Measurements from ENCODE around the gene ARG1.

- TF ChIP-seq EZH2phosphoT487 (IDR thresholded peaks at IDR 0.05) (no peak), EZH2 (IDR thresholded peaks at IDR 0.05) (no peak)
- TF ChIP-seq, protein P1, sequence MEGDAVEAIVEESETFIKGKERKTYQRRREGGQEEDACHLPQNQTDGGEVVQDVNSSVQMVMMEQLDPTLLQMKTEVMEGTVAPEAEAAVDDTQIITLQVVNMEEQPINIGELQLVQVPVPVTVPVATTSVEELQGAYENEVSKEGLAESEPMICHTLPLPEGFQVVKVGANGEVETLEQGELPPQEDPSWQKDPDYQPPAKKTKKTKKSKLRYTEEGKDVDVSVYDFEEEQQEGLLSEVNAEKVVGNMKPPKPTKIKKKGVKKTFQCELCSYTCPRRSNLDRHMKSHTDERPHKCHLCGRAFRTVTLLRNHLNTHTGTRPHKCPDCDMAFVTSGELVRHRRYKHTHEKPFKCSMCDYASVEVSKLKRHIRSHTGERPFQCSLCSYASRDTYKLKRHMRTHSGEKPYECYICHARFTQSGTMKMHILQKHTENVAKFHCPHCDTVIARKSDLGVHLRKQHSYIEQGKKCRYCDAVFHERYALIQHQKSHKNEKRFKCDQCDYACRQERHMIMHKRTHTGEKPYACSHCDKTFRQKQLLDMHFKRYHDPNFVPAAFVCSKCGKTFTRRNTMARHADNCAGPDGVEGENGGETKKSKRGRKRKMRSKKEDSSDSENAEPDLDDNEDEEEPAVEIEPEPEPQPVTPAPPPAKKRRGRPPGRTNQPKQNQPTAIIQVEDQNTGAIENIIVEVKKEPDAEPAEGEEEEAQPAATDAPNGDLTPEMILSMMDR (IDR thresholded peaks at IDR 0.05) = no peak
Measured at GRCh38 chr6:131581523-131581922, 8.5 kb downstream of the ARG1 start.
